GM19468 (cell line): ENCODE measurements around the gene ADGRV1.
"Not testable (repeated sequence)": the region's sequence is repeated elsewhere in the genome, so short reads cannot be mapped to it uniquely, and the experiment has no call there.

Source experiments
- ATAC-seq: cut with Tn5 transposase; IDR thresholded peaks from one replicate; pipeline ENCODE4 v1.9.1; 2021; ENCODE audit warnings: mild to moderate bottlenecking, moderate library complexity, moderate number of reproducible peaks; ENCODE audit not compliant: unreplicated experiment; ENCODE audit errors: extremely low read depth

Gene ADGRV1

GRCh38 chr5:90585337-90585986 is 26.9 kb downstream of the ADGRV1 start:
- ATAC-seq = no peak

GRCh38 chr5:90586469-90586868 is 27.9 kb downstream of the ADGRV1 start:
- no peak for ATAC-seq

GRCh38 chr5:90590170-90590569 is 31.6 kb downstream of the ADGRV1 start:
- no peak for ATAC-seq

GRCh38 chr5:90593083-90593482 is 34.5 kb downstream of the ADGRV1 start:
- ATAC-seq = not testable (repeated sequence)

- ATAC-seq = not testable (repeated sequence)
These were observed 37.2 kb downstream of the ADGRV1 start for GRCh38 chr5:90595766-90596165.

- no peak for ATAC-seq
These were observed 39.7 kb downstream of the ADGRV1 start for GRCh38 chr5:90598293-90598692.

- not testable (repeated sequence) for ATAC-seq
These were observed 41.7 kb downstream of the ADGRV1 start for GRCh38 chr5:90600307-90600706.

- ATAC-seq = no peak
These were observed 42.9 kb downstream of the ADGRV1 start for GRCh38 chr5:90601468-90601867.

GRCh38 chr5:90602681-90603080 is 44.1 kb downstream of the ADGRV1 start:
- peak; percentile 51 for ATAC-seq

GRCh38 chr5:90606539-90606938 is 47.9 kb downstream of the ADGRV1 start:
- ATAC-seq = no peak

- ATAC-seq = peak; percentile 85
These were observed 54.3 kb downstream of the ADGRV1 start for GRCh38 chr5:90612919-90613318.

- no peak for ATAC-seq
These were observed 54.9 kb downstream of the ADGRV1 start for GRCh38 chr5:90613459-90613858.

- ATAC-seq = no peak
These were observed 55.4 kb downstream of the ADGRV1 start for GRCh38 chr5:90613918-90614504.

- ATAC-seq = no peak
These were observed 56.8 kb downstream of the ADGRV1 start for GRCh38 chr5:90615355-90615754.

GRCh38 chr5:90618071-90618470 is 59.5 kb downstream of the ADGRV1 start:
- no peak for ATAC-seq

GRCh38 chr5:90619762-90620161 is 61.2 kb downstream of the ADGRV1 start:
- not testable (repeated sequence) for ATAC-seq

- no peak for ATAC-seq
These were observed 63.3 kb downstream of the ADGRV1 start for GRCh38 chr5:90621848-90622247.

GRCh38 chr5:90626493-90626892 is 67.9 kb downstream of the ADGRV1 start:
- no peak for ATAC-seq

GRCh38 chr5:90628492-90628891 is 69.9 kb downstream of the ADGRV1 start:
- ATAC-seq = no peak

- no peak for ATAC-seq
These were observed 74.2 kb downstream of the ADGRV1 start for GRCh38 chr5:90632791-90633190.

GRCh38 chr5:90636948-90637347 is 78.4 kb downstream of the ADGRV1 start:
- ATAC-seq = no peak

- ATAC-seq = no peak
These were observed 79.1 kb downstream of the ADGRV1 start for GRCh38 chr5:90637731-90638130.
